ENCODE measurements around the gene ZBTB8B.
"Not testable (repeated sequence)": the region's sequence is repeated elsewhere in the genome, so short reads cannot be mapped to it uniquely, and the experiment has no call there.

ZBTB8B gene

DNA sequence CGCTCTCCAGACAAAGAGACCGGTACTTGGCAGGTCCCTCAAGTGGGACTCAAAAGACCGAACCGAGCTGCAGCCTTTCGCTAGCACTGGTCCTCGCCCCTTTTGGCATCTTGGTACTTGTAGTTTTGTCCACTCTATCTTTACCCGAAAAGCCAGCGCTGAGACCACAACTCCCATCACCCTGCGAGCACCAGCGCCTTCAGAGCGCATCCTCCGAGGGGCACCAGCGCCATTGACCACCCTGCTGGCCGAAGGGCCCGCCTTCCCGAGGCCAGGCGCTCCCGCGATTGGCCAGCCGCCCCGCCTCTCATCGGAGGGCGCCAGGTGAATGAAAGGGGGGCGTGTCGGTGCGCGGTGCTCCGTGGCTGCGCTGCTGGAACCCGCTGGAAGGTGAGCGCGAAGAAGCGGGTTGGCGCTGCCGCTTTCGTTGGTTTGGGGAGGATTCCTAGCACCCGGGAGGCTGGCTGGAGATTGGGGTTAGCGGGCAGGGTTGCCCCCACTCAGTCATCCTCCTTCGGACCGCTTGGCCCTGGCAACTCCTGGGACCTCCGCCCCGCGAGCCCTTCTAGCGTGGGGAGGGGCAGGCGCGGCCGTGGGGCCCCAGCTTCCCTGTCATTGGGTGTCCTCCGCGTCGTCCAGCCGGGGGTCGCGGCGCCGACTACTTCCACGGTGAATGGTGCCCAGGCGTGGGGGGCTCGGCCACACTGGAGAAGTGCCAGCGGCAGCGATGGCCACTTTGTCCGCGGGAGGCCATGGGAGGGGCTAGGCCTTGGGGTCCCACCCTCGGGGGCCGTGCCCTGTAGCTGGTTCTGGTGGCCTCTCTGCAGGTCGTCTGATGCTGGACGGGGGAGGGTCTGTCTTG, at the start of gene ZBTB8B:
Gene ZBTB8B (plus strand): TSS at position 357 of the 862 bp plus-strand sequence. CDS start 5,553 bp downstream, outside the sequence.
- DNase-seq = peak; percentile 82

DNA sequence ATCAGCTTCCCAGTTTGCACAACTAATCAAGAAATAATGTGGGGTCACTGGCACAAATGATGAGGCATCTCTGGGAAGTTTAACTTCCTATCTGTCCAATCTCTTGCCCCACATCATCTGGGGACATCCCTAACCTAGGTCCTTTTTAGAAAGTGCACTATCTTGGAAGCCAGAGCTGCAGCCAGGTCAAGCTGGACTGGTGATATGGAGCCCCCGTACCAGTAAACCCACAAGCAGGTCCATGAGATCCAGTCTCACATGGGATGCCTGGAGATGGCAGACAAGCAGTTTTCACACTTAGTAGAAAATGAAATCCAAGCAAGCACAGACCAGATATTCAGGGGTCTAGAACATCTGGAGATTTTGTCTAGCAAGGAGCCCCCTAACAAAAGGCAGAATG, 43.1 kb upstream of the ZBTB8B start:
- no peak for DNase-seq

DNA sequence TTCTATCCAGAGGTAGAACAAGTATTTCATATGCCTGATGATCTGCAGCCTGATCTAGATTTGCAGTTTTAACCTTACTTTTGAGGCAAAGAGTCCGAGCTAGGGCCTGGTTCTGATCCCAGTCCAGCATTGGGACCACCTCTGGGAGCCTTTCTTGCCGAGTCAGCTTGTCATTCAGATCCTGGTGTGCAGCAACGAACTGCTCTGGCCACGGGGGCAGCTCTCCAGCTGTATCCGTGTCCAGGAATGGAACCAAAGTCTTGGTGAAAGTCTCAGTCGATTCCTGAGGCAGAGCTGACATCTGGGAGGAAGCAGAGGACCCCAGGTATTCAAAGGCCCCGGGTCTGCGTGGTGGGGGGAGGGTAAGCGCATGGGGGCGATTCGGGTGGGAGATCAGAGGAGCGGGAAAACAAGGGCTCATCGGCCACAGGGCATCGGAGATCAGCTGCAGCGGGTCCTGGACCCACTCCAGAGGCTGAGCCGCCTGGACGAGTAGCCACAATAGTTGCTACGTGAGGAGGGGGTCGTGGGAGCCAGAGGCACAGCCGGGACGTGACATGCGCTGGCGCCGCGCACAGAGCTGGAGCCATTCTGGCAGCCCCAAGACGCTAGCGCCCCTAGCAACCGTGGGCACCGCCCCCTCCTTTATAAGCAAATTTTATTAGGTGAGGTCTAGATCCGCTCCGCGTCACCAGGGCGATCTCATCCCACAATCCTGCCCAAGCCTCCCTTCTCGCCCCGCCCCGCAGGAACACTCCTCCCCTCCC, 38.2 kb upstream of the ZBTB8B start:
- no peak for DNase-seq

DNA sequence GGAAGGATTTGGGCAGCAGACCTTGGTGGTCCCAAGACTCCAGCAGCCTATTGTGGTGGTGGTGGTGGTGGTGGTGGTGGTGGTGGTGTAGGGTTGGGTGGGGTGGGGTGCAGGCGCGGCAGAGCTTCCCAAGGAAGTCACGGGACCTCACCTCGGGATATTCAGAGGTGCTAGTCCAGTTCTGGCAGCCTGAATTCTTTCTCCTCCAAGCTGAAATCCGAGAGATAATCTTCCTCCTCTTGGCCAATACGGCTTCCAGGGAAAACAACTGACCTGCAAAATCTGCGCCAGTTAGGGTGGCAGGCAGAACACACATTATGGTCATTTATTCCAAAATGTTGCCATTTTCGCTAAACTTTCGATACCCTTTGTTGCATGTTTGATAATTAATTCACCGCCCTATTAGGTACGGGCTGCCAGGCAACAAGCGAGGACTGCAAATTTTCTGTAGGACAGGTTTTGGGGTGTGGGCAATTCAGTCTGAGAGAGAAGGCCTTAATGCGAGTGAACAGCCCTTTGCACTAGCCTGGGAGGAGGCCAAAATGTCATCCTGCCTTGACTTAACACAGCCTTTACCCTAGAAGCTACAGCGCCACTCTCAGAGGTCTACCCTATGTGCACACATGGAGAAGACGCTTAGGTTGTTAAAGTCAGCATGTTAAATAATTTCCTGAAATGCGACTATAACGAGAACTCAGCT, 37.5 kb upstream of the ZBTB8B start:
- no peak for DNase-seq

DNA sequence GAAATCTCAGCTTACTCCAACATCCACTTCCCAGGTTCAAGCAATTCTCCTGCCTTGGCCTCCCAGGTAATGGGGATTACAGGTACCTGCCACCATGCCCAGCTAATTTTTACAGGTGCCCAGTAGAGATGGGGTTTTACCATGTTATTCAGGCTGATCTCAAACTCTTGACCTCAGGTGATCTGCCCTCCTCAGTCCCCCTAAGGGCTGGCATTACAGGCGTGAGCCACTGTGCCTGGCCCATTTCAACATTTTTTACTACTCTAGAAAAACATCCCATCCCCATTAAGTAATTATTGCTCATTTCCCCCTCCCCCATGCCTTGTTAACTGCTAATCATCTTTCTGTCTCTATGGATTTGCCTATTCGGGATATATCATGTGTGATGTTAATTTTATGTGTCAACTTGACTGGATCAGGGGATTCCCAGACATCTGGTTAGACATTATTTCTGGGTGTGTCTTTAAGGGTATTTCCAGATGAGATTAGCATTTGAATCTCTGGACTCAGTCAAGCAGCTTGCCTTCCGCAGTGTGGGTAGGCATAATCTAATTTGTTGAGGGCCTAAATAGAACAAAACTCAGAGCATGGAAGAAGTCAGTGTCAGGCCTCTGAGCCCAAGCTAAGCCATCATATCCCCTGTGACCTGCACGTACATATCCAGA, 33.0 kb upstream of the ZBTB8B start:
- DNase-seq = no peak

DNA sequence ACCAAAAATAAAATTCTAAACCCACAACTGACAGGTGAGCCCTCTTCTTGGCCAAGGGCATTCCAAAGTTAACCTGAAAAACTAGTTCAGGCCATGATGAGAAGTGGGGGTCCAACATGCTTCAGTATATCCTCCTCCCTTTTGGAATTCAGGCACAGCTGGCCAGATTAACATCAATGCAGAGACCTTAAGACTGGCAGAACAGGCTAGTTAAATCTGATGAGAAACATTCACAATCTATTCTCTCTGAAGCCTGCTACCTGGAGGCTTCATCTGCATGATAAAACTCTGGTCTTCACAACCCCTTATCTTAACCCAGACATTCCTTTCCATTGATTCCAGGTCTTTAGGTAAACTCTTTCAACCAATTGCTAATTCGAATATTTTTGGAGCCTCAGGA, 26.7 kb upstream of the ZBTB8B start:
- no peak for DNase-seq

DNA sequence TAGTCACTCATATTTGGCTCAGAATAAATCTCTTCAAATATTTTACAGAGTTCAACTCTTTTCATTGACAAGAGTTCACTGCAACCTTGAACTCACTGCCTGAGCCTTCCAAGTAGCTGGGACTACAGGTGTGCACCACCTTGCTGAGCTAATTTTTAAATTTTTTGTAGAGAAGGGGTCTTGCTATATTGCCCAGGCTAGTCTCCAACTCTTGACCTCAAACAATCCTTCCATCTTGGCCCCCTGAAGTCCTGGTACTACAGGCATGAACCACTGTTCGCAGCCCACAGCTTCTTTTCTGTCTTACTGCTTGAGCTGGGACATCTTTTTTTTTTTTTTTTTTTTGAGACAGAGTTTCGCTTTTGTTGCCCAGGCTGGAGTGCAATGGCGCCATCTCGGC, 26.1 kb upstream of the ZBTB8B start:
- DNase-seq = not testable (repeated sequence)

DNA sequence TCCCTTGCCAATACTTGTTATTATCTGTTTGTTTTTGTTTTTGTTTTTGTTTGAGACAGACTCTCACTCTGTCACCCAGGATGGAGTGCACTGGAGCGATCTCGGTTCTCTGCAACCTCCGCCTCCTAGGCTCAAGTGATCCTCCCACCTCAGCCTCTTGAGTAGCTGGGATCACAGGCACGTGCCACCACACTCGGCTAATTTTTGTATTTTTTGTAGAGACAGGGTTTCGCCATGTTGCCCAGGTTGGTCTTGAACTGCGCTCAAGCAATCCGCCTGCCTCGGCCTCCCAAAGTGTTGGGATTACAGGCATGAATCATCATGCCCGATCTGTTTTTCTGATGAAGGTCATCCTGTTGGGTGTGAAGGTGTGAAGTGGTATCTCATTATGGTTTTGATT, 23.4 kb upstream of the ZBTB8B start:
- not testable (repeated sequence) for DNase-seq

DNA sequence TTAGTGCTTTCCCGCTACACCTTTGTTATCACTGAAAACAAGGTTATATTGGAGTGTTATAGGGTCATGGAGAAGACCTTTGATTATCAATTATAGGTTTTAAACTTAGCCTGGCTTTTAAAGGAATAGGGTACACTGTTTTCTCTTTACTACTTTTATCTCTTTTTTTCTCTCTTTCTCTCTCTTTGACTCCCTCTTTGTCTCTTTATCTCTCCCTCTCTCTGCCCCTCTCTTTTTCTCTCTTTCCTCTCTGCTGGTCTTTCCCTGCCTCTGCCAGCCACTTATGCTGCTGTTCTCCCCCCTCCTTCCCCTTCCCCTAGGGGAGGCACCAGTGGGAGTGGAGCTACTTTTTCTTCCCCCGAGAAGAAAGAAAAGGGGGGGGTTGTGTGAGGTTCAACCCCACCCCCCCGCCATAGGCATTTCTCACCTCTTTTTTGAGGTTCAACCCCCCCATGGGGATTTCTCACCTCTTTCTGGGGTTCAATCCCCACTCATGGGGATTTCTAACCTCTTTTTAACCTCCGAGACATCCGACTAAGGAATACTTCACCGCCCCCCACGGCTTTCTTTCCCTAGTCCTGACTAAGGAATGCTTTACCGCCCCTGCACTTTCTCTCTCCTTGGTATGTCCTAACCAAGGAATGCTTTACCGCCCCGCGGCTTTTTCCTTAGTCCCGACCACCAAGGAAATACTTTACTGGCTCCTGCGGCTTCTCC, 17.2 kb upstream of the ZBTB8B start:
- no peak for DNase-seq

DNA sequence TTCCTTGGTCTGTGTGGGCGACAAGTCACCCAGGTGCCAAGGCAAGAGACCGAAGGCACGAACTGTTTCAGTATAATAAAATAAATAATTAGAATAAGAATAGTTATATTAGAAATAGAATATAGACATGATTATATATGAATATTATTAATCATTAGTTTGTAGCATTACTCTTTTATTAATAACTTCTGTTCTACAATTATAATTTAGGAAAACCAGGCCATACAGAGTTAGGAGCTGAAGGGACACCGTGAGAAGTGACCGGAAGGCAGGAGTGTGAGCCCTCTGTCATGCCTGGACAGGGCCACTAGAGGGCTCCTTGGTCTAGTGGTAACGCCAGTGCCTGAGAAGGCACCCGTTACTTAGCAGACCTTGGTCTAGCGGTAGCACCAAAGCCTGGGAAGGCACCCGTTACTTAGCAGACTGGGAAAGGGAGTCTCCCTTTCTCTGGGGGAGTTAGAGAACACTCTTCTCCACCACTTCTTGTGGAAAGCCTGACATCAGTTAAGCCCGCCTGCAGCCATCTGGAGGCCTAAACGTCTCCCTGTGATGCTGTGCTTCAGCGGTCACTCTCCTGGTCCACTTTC, 16.6 kb upstream of the ZBTB8B start:
- DNase-seq = not testable (repeated sequence)

DNA sequence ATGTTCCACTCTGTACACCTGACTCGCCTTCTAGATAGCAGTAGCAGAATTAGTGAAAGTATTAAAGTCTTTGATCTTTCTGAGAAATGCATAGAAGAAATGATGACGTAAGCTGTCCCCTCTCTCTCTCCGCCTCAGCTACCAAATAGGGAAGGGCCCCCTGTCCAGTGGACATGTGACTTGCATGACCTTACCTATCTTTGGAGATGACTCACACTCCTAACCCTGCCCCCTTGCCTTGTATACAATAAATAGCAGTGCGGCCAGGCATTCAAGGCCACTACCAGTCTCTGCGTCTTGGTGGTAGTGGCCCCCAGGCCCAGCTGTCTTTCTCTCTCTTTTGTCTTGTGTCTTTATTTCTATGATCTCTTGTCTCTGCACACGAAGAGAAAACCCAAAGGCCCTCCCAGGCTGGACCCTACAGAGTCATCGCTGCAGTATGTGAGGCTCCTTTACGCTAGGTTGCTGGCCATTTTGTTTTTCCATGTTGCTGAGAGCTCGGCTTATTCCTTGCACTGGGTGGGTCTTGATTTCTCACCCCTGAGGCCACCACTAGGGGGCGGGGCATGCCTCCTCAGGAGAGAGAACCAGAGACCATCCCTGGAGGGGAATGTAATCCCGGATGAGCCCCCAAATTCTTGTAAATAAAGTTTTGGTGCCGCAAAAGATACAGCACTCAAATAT, 16.0 kb upstream of the ZBTB8B start:
- DNase-seq = no peak

DNA sequence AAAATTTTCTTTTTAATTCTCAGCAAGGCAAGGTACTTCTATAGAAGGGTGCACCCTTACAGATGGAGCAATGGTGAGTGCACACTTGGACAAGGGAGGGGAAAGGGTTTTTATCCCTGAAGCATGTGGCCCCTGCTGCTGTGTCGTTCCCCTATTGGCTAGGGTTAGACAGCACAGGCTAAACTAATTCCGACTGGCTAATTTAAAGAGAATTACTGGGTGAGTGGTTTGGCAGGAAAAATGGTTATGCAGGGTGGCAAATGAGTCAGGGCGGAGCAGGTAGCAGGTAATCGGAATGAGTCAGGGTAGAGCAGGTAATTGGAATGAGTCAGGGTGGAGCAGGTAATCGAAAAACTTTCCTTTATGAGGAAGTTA, 15.4 kb upstream of the ZBTB8B start:
- DNase-seq = not testable (repeated sequence)

DNA sequence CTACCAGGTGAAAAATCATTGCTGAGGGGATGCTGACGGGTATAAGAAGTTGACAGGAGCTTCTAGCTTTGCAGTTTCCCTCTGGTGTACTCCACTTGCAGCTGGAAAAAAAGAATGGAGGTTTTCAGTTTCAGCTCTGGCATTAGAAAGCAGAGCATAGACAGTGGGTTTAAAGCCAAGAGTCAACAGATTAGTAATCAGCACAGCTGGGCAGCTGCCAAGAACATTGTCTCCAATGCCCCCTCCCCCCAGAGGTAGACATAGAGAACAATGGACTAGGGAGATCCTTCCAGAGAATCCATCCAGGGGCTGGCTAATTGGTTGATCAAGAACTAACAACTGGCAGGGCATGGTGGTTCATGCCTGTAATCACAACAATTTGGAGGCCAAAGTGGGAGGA, 10.1 kb upstream of the ZBTB8B start:
- DNase-seq = no peak

DNA sequence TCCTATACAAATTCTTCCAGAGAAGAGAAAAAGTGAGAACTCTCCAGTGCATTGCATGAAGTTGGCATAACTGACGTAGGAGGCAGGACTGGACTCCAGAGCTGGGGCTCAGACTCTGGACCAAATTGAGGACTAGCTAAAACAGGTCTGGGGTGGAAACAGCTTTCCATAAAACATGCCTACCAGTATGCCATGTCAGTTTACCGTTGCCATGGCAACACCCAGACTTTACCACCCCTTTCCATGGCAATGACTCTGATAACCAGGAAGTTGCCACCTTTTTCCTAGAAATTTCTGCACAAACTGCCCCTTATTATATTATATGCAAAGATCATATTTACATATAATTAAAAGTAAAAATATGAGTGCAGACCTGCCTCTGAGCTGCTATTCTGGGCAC, 8.9 kb upstream of the ZBTB8B start:
- no peak for DNase-seq

DNA sequence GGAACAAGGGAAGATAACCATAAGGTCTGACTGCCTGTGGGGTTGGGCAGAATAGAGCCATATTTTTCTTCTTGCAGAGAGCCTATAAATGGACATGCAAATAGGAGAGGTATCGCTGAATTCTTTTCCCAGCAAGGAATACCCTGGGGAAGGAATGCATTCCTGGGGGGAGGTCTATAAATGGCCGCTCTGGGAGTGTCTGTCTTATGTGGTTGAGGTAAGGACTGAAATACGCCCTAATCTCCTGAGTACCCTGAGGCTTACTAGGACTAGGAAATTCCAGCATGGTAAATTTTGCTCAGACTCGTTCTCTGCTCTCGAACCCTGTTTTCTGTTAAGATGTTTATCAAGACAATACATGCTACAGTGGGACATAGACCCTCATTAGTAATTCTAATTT, 6.1 kb upstream of the ZBTB8B start:
- not testable (repeated sequence) for DNase-seq

DNA sequence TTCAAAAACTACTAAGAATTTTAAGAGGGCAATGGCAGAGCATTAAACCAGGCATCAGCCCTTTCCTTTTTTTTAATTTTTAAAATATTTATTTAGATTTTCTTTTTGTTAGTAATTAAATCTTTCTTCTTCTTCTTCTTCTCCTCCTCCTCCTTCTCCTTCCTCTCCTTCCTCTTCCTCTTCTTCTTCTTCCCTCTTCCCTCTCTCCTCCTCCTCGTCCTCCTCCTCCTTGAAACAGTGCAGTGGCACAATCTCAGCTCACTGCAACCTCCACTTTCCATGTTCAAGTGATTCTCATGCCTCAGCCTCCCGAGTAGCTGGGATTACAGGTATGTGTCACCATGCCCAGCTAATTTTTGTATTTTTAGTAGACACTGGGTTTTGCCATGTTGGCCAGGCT, 1.9 kb upstream of the ZBTB8B start:
- not testable (repeated sequence) for DNase-seq

DNA sequence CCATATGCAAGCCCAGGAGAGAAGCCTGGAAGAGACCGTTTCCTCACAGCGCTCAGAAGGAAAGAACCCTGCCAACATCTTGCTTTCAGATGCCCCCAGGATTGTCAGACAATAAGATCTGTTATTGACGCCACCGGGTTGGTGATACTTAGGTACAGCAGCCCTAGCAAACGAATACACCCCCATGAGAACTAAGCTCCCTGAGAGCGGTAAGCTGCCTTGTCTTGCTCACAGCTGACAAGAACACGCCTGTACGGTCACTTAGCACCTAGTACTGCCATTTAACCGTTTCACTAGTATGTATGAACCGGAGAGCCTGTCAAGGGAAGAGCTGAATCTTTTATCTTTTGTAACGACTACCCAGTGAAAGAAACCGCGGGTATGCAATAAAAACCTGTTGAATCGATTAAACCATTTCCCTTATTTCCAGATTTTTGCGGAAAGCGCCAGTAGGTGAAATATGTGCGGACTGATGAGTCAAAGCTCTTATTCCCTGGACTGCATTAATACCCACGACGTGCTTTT, 619 bp upstream of the ZBTB8B start:
- DNase-seq = no peak

DNA sequence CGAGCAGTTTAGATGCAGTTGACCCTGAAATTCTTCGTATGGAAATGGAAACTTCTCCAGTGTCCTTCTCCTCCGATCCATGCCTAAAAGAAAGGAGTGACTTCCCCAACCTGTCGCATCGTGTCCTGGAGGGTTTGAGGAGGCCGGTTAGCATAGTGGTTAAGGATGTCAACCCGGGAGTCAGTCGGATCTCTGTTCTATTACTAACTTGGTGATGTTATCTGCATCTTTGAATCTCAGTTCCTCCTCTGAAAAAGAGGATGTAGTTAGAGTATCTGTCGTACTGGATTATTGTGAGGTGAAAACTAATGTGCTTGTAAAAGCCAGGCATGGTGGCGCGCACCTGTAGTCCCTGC, 684 bp downstream of the ZBTB8B start:
- DNase-seq = no peak

DNA sequence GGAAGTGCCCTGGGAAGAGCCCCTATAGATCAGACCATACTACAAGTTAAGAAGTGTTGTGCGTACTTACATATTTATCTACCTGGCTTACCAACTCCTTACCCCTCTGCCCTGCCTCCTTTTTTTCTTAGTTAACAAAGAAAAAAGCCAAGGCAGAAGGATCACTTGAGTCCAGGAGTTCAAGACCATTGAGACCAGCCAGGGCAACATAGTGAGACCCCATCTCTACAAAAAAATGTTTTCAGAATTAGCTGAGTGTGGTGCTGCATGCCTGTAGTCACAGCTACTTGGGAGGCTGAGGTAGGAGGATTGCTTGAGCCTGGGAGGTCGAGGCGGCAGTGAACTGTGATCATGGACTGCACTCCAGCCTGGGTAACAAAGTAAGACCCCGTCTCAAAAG, 1.9 kb downstream of the ZBTB8B start:
- no peak for DNase-seq

DNA sequence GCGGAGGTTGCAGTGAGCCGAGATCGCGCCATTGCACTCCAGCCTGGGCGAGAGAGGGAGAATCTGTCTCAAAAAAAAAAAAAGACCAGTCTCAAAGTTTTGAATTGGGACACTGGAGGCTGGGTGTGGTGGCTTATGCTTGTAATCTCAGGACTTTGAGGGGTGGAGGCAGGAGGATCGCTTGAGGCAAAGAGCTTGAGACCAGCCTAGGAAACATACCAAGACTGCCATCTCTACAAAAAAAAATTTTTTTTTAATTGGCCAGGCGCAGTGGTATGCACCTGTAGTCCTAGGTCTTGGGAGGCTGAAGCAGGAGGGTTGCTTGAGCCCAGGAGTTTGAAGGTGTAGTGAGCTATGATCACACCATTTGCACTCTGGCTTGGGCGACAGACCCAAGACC, 3.9 kb downstream of the ZBTB8B start:
- DNase-seq = no peak

DNA sequence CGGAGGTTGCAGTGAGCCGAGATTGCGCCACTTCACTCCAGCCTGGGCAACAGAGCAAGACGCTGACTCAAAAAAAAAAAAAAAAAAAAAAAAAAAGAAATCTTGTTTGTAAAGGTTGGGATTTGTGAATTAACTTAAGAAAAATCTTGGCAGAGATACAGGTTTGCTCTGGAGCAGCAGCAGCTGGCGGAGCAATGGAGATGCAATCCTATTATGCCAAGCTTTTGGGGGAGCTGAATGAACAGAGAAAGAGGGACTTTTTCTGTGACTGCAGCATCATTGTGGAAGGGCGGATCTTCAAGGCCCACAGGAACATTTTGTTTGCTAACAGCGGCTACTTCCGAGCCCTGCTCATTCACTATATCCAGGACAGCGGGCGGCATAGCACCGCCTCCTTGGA, 5.6 kb downstream of the ZBTB8B start:
- no peak for DNase-seq
